ENCODE measurements around the gene PARD3B.

The PARD3B gene

DNA sequence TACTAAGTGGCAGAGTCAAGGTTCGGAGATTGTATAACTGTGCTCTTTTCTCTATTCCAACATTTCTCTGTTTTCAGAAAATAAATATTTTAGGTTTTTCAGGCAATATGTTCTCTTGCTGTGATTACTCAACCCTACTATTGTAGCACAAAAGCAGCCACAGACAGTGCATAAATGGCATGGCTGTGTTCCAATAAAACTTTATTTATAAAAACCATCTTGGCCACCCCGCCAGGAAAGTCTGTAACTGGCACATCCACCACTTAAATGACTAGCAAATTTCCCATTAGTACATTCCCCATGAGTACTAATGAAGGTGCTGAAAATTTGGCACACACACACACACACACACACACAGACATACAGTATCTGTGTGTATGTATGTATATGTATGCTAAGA is 30.8 kb upstream of the PARD3B start:
- Histone ChIP-seq H3K9me2 (replicated peaks; ENCODE audit: control insufficient read depth, low read length) (no peaks in the 10 kb centered on the region), H3K27ac (ENCODE audit: low read depth, low read length) (no peak overlapping the region), H3K36me3 (ENCODE audit: control insufficient read depth, low read length) (no peaks in the 10 kb centered on the region), H3K79me2 (ENCODE audit: control insufficient read depth, low read length) (no peaks in the 10 kb centered on the region), H3K9me3 (ENCODE audit: control insufficient read depth, insufficient read depth, low read length) (no peaks in the 10 kb centered on the region), H3K4me3 (ENCODE audit: low read length) (no peak overlapping the region), H3K27me3 (ENCODE audit: control insufficient read depth, low read length) (no peaks in the 10 kb centered on the region), H4K20me1 (ENCODE audit: control insufficient read depth, insufficient read depth, low read depth, low read length) (no peaks in the 10 kb centered on the region), H3K4me1 (ENCODE audit: control insufficient read depth, low read length) (no peaks in the 10 kb centered on the region), H3K4me2 (ENCODE audit: low read length) (no peak overlapping the region), H3F3A (ENCODE audit: control insufficient read depth, insufficient read depth) (no peaks in the 10 kb centered on the region)
- TF ChIP-seq, protein P1, sequence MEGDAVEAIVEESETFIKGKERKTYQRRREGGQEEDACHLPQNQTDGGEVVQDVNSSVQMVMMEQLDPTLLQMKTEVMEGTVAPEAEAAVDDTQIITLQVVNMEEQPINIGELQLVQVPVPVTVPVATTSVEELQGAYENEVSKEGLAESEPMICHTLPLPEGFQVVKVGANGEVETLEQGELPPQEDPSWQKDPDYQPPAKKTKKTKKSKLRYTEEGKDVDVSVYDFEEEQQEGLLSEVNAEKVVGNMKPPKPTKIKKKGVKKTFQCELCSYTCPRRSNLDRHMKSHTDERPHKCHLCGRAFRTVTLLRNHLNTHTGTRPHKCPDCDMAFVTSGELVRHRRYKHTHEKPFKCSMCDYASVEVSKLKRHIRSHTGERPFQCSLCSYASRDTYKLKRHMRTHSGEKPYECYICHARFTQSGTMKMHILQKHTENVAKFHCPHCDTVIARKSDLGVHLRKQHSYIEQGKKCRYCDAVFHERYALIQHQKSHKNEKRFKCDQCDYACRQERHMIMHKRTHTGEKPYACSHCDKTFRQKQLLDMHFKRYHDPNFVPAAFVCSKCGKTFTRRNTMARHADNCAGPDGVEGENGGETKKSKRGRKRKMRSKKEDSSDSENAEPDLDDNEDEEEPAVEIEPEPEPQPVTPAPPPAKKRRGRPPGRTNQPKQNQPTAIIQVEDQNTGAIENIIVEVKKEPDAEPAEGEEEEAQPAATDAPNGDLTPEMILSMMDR (IDR thresholded peaks at IDR 0.05; ENCODE audit: low read depth, low read length, poor library complexity, severe bottlenecking), result no peak
- TF ChIP-seq EZH2phosphoT487 (IDR thresholded peaks at IDR 0.05; ENCODE audit: borderline replicate concordance, low read length), result no peak

DNA sequence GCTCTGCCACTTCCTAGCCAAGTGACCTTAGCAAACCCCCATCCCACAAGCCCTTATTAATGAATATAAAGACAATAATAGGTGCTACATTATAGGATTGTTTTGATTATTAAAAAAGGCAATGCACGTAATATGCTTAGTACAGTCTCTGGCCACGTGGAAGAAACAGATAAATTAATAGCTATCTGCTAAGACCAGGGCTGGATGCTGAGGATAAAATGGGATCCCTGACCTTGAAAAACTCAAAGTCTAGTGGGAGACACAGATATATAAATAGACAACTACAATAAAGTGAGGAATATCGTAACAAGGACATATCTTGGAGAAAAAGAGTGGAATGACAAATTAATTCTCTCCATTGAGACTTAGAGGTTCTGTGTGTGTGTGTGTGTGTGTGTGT is 29.9 kb upstream of the PARD3B start:
- Histone ChIP-seq H3K36me3 (ENCODE audit: control insufficient read depth, low read length) (no peaks in the 10 kb centered on the region), H3K9me2 (replicated peaks; ENCODE audit: control insufficient read depth, low read length) (no peaks in the 10 kb centered on the region), H3K79me2 (ENCODE audit: control insufficient read depth, low read length) (no peaks in the 10 kb centered on the region), H4K20me1 (ENCODE audit: control insufficient read depth, insufficient read depth, low read depth, low read length) (no peaks in the 10 kb centered on the region), H3F3A (ENCODE audit: control insufficient read depth, insufficient read depth) (no peaks in the 10 kb centered on the region), H3K27me3 (ENCODE audit: control insufficient read depth, low read length) (no peaks in the 10 kb centered on the region), H3K9me3 (ENCODE audit: control insufficient read depth, insufficient read depth, low read length) (no peaks in the 10 kb centered on the region), H3K4me1 (ENCODE audit: control insufficient read depth, low read length) (no peaks in the 10 kb centered on the region), H3K4me2 (ENCODE audit: low read length) (no peak overlapping the region), H3K27ac (ENCODE audit: low read depth, low read length) (no peak overlapping the region), H3K4me3 (ENCODE audit: low read length) (no peak overlapping the region)
- TF ChIP-seq, protein P1 (IDR thresholded peaks at IDR 0.05; ENCODE audit: low read depth, low read length, poor library complexity, severe bottlenecking), result no peak
- TF ChIP-seq EZH2phosphoT487 (IDR thresholded peaks at IDR 0.05; ENCODE audit: borderline replicate concordance, low read length), result no peak

DNA sequence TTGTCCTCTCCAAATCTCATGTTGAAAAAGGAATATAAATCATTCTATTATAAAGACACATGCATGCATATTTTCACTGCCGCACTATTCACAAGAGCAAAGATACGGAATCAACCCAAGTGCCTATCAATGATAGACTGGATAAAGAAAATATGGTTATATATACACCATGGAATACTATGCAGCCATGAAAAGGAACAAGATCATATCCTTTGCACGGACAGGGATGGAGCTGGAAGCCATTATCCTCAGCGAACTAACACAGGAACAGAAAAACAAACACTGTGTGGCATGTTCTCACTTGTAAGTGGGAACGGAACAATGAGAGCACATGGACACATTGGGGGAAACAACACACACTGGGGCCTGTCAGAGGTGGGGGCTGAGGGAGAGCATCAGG is 28.1 kb upstream of the PARD3B start:
- Histone ChIP-seq H3K36me3 (ENCODE audit: control insufficient read depth, low read length) (no peaks in the 10 kb centered on the region), H3K4me3 (ENCODE audit: low read length) (no peak overlapping the region), H3K79me2 (ENCODE audit: control insufficient read depth, low read length) (no peaks in the 10 kb centered on the region), H3K27ac (ENCODE audit: low read depth, low read length) (no peak overlapping the region), H3K4me2 (ENCODE audit: low read length) (no peak overlapping the region), H3K9me3 (ENCODE audit: control insufficient read depth, insufficient read depth, low read length) (no peaks in the 10 kb centered on the region), H3K4me1 (ENCODE audit: control insufficient read depth, low read length) (no peaks in the 10 kb centered on the region), H3F3A (ENCODE audit: control insufficient read depth, insufficient read depth) (no peaks in the 10 kb centered on the region), H4K20me1 (ENCODE audit: control insufficient read depth, insufficient read depth, low read depth, low read length) (no peaks in the 10 kb centered on the region), H3K9me2 (replicated peaks; ENCODE audit: control insufficient read depth, low read length) (no peaks in the 10 kb centered on the region), H3K27me3 (ENCODE audit: control insufficient read depth, low read length) (no peaks in the 10 kb centered on the region)
- no peak for TF ChIP-seq EZH2phosphoT487 (IDR thresholded peaks at IDR 0.05; ENCODE audit: borderline replicate concordance, low read length)
- TF ChIP-seq, protein P1 (IDR thresholded peaks at IDR 0.05; ENCODE audit: low read depth, low read length, poor library complexity, severe bottlenecking), result no peak
